Lung (tissue), 12 donors: ENCODE data around the gene SMTNL1. TPM values are rescaled to one million over a fixed set of nuclear protein-coding genes. Genes with fewer than 3 reads are reported as not detected.

Source experiments
- ATAC-seq: fragments of 200-7000 bp; cut with Tn5 transposase; one replicate; pipeline ENCODE4 v1.9.1; 2020; ENCODE audit warnings: moderate number of reproducible peaks; ENCODE audit not compliant: insufficient read depth, low FRiP score
- DNase-seq, 3 donors: peaks; one replicate each; pipeline ENCODE4 v3.0.0-alpha.2; 2013 to 2017
- H3K27ac ChIP-seq, 2 donors: one replicate each; pipeline ENCODE4 v1.5.1; 2013; ENCODE audit warnings: mild to moderate bottlenecking in 2 of 2, moderate library complexity in 2 of 2, control low read depth in 1 of 2, inconsistent platforms in 1 of 2, low read depth in 1 of 2, low read length in 1 of 2
- H3K27me3 ChIP-seq, 3 donors: one replicate each; pipeline ENCODE4 v1.5.1; 2013; ENCODE audit warnings: low read length in 2 of 3; ENCODE audit not compliant: control insufficient read depth in 3 of 3, insufficient read depth in 3 of 3
- H3K36me3 ChIP-seq, 4 donors: one replicate each; pipeline ENCODE4 v1.5.1; 2013; ENCODE audit warnings: low read length in 4 of 4, mild to moderate bottlenecking in 1 of 4, moderate library complexity in 1 of 4; ENCODE audit not compliant: control insufficient read depth in 4 of 4, insufficient read depth in 4 of 4
- H3K4me1 ChIP-seq, 5 donors: one replicate each; pipeline ENCODE4 v1.5.1; 2013; ENCODE audit warnings: low read length in 5 of 5, mild to moderate bottlenecking in 2 of 5, moderate library complexity in 1 of 5; ENCODE audit not compliant: control insufficient read depth in 5 of 5, insufficient read depth in 5 of 5
- H3K4me3 ChIP-seq: one replicate; pipeline ENCODE4 v1.5.1; 2013; ENCODE audit warnings: mild to moderate bottlenecking, control low read depth, moderate library complexity
- H3K9ac ChIP-seq, 2 donors: one replicate each; pipeline ENCODE4 v1.5.1; 2013; ENCODE audit warnings: low read length in 2 of 2, control low read depth in 1 of 2; ENCODE audit not compliant: insufficient read depth in 1 of 2
- H3K9me3 ChIP-seq, 4 donors: one replicate each; pipeline ENCODE4 v1.5.1; 2013; ENCODE audit warnings: low read length in 3 of 4, mild to moderate bottlenecking in 1 of 4, moderate library complexity in 1 of 4; ENCODE audit not compliant: control insufficient read depth in 4 of 4, insufficient read depth in 3 of 4
- whole genome bisulfite sequencing, 2 donors: extraction: QIAGEN DNeasy Blood & Tissue Kit; methylation state at CpG; one replicate each; pipeline ENCODE4 v1.1.7; 2013; 5-methylcytosine and 5-hydroxymethylcytosine counted together
- polyA plus RNA-seq, 2 donors: library from polyadenylated mRNA; stranded (reverse); fragments of 200-250 nt; gene quantifications; one replicate each; pipeline ENCODE4 v1.2.1, GENCODE V29; 2013
- total RNA-seq, 2 donors: library from RNA; depleted of rRNA in 1 of 2; stranded (reverse); fragments of >200 nt in 1 of 2; gene quantifications; one replicate each; pipeline ENCODE4 v1.2.1, GENCODE V29; 2014 to 2021
- TF ChIP-seq, protein P1 (sequence below): IDR thresholded peaks from 2 replicates; pipeline ENCODE4 v1.5.1; 2012; ENCODE audit warnings: mild to moderate bottlenecking; ENCODE audit errors: control extremely low read depth, extremely low read depth
- donor health status: control.
- donor health status: control.
- donor health status: Bipolar disorder and iron deficiency.
- donor health status: healthy.
- donor health status: DM: yes; HTN: yes; CAD: no.

The SMTNL1 gene
- total and polyA plus RNA-seq, 4 donors: not detected

DNA sequence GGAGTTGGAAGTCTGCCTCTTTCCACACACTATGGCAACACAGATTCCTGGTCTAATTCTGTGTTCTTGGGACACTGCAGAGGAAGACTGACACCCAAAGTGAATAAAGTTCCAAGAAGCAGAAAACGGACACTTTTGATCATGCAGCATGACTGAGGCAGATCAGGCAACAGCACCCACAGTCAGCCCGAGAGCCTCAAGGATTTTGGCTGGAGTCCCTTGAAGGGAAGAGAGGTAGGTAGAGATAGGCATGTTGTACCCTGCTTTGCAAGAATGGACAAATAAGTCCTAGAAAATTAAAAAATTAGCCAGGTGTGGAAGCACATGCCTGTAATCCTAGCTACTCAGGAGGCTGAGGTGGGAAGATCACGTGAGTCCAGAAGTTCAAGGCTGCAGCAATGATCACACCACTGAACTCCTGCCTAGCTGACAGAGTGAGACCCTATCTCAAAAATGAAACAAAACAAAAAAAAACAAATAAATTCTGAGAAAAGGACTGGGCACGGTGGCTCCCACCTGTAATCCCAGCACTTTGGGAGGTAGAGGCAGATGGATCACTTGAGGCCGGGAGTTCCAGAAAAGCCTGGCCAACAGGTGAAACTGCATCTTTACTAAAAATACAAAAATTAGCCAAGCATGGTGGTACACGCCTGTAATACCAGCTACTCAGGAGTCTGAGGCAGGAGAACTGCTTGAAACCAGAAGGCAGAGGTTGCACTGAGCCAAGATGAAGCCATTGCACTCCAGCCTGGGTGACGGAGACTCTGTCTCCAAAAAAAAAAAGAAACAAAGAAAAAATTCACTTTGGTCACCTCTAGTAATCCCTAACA is 28.8 kb upstream of the SMTNL1 start:
- no peaks in the 10 kb centered on the region for H3K9me3 ChIP-seq
- no peak overlapping the region for H3K4me3 ChIP-seq
- no peak for ATAC-seq
- H3K9ac ChIP-seq: no peak overlapping the region
- WGBS, 2 donors: 92 to 93% methylated on average over 7 of the region's 7 CpGs
- peaks cover 0 to 5% (median under 1%) of the 10 kb centered on the region in 4 donors for H3K36me3 ChIP-seq
- peaks cover 0 to under 1% (median 0%) of the 10 kb centered on the region in 5 donors for H3K4me1 ChIP-seq
- H3K27ac ChIP-seq: no peak overlapping the region
- TF ChIP-seq, protein P1, sequence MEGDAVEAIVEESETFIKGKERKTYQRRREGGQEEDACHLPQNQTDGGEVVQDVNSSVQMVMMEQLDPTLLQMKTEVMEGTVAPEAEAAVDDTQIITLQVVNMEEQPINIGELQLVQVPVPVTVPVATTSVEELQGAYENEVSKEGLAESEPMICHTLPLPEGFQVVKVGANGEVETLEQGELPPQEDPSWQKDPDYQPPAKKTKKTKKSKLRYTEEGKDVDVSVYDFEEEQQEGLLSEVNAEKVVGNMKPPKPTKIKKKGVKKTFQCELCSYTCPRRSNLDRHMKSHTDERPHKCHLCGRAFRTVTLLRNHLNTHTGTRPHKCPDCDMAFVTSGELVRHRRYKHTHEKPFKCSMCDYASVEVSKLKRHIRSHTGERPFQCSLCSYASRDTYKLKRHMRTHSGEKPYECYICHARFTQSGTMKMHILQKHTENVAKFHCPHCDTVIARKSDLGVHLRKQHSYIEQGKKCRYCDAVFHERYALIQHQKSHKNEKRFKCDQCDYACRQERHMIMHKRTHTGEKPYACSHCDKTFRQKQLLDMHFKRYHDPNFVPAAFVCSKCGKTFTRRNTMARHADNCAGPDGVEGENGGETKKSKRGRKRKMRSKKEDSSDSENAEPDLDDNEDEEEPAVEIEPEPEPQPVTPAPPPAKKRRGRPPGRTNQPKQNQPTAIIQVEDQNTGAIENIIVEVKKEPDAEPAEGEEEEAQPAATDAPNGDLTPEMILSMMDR: no peak
- no peaks in the 10 kb centered on the region for H3K27me3 ChIP-seq
- no peak for DNase-seq

DNA sequence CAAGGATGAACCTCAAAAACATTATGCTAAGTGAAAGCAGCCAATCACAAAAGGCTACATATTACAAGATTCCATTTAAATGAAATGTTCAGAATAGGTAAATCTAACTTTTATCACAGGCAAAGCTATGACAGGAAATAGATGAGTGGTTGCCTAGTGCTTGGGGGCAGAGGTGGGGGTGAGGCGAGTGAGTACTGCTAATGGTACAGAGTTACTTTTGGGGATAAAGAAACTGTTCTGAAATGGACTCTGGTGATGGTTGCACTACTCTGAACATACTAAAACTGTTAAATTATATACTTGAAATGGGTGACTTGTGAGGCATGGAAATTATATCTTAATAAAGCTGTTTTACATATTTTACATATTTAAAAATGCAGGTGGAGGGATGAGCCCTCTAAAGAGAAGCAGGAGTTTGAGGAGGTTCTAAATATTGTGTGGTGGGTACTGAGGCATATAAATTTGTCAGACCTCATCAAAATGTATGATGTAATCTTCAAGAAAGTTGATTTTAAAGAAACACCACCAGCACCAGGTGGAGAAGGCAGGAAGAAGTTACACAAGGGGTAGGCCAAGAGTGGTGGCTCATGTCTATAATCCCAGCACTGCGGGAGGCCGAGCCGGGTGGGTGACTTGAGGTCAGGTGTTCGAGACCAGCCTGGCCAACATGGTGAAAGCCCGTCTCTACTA is 25.5 kb upstream of the SMTNL1 start:
- Histone ChIP-seq H3K27ac (no peak overlapping the region), H3K36me3 (no peaks in the 10 kb centered on the region), H3K4me3 (no peak overlapping the region), H3K9ac (no peak overlapping the region), H3K9me3 (no peaks in the 10 kb centered on the region), H3K4me1 (peaks cover 0 to 8% (median 4%) of the 10 kb centered on the region in 5 donors), H3K27me3 (peaks cover 0 to 2% (median 0%) of the 10 kb centered on the region in 3 donors)
- DNase-seq: no peak
- no peak for ATAC-seq
- WGBS, 2 donors: 79 to 88% methylated on average over 6 of the region's 6 CpGs
- TF ChIP-seq, protein P1: no peak

DNA sequence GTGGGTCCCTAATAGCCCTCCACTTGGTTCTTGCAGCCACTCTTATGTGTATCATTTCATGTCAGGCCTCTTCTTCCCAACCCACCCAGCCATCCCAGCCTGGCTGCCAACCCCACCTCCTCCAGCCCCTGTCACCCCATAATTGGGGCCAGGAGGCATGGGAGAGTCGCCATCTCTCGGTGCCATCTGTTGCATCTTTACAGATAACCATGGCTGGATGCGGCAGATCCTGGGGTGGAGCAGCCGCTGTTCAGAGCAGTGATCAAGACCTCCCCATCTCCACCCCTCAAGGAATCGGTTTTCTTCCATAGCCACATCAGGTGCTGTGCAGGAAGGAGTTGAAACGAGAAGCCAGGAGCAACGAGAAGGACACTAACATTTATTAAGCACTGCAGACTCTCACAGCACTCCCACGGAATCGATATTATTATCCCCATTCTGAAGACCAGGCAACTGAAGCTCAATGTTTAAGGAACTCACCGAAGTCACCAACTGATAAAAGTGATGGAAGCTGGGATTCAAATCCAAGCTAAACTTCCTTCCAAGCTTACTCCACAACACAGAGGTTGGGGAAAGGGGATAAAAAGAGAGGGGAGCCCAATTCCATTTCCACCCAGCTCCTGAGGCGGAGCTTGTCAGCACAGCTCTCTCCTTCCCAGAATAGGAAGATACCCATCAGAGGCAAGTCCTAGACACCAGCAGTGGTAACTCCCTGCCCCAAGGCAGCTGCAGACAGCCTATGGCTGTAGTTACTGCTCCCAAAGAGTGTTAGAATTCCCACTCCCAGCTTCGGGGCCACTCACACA is 24.5 kb upstream of the SMTNL1 start:
- TF ChIP-seq, protein P1: no peak
- Histone ChIP-seq H3K9ac (no peak overlapping the region), H3K9me3 (no peaks in the 10 kb centered on the region), H3K36me3 (no peaks in the 10 kb centered on the region), H3K27me3 (peaks cover 0 to 4% (median 0%) of the 10 kb centered on the region in 3 donors), H3K27ac (no peak overlapping the region), H3K4me1 (peaks cover 0 to 8% (median 4%) of the 10 kb centered on the region in 5 donors), H3K4me3 (no peak overlapping the region)
- DNase-seq (no peak), ATAC-seq (no peak)
- 88 to 90% methylated on average over 12 of the region's 12 CpGs for WGBS, 2 donors
